ENCODE data around the gene PPDPF. TPM values are rescaled to one million over a fixed set of nuclear protein-coding genes. Genes with fewer than 3 reads are reported as not detected.

Gene PPDPF
- polyA plus RNA-seq, 1 donor (not counting 4 experiments of a cell fraction or from before 2014, with no cell fraction given) = 8.8 TPM

DNA sequence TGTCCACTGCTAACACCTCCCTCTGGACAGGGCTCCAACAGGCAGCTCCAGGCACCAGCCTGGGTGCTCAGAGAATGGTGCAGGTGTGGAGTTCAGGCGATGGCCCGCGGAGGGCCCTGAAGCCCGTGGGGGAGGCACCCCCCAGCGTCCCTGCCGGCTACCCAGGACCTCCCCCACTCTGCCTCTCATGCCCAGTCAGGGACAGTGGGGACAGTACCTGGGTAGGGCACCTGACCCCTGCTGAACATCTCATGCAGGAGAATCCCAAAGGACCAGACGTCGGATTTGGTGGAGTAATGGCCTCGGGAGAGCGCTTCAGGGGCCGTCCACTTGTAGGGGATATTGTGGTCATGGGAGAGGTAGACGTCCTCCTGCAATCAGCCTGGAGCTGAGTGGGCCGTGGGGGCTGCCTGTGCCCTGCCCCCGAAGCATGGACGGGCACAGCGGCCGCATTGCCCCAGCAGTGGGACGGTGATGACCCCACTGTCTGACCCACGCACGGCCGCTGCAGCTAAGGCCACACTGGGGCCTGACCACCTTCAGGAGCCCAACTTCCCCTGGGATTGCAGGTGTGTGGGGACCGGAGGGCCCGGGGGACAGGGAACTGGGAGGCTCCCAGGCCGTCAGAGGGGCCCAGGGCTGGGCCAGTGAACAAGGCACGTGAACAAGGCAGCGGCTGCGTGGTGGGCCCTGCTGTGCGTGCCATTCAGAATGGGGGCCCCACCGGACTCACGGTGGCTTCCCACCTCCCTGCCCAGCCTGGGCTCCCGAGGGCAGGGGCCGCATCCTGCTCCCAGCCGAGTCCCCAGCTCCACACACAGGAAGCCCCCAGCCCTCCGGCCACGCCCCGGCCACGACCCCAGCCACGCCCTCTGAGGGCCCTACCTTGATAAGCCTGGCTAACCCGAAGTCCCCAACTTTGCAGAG lies 9.6 kb downstream of the PPDPF start:
- no peak for FAIRE-seq
- TF ChIP-seq EZH2 (IDR thresholded peaks at IDR 0.05; ENCODE audit: low read length) = no peak
- TF ChIP-seq, protein P1, sequence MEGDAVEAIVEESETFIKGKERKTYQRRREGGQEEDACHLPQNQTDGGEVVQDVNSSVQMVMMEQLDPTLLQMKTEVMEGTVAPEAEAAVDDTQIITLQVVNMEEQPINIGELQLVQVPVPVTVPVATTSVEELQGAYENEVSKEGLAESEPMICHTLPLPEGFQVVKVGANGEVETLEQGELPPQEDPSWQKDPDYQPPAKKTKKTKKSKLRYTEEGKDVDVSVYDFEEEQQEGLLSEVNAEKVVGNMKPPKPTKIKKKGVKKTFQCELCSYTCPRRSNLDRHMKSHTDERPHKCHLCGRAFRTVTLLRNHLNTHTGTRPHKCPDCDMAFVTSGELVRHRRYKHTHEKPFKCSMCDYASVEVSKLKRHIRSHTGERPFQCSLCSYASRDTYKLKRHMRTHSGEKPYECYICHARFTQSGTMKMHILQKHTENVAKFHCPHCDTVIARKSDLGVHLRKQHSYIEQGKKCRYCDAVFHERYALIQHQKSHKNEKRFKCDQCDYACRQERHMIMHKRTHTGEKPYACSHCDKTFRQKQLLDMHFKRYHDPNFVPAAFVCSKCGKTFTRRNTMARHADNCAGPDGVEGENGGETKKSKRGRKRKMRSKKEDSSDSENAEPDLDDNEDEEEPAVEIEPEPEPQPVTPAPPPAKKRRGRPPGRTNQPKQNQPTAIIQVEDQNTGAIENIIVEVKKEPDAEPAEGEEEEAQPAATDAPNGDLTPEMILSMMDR (optimal IDR thresholded peaks at IDR 0.05 in 1 of 3, IDR thresholded peaks at IDR 0.05 in 1 of 3, conservative IDR thresholded peaks at IDR 0.05 in 1 of 3; ENCODE audit: extremely low read depth in 1 of 3, insufficient read depth in 2 of 3, low read length in 3 of 3) = no peak

DNA sequence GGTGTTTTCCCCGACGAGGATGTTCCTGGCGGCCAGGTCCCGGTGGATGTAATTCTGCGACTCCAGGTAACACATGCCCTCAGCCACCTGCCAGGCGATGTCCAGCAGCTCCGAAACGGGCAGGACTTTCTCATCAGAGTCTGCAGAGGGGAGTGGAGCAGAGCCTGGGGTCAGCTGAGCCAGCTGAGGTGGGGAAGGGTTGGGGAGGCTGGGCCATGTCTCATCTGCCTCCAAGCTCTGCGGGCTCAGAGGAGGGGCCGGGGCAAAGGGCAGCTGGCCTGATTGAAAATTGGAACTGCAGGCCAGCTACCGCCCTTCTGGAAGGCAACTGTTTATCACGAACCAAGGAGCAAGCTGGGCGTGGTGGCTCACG lies 10.2 kb downstream of the PPDPF start:
- no peak for DNase-seq (ENCODE audit: low read depth, low spot score)
- Histone ChIP-seq H3K9me3 (ENCODE audit: control insufficient read depth, low read depth, low read length) (no peaks in the 10 kb centered on the region), H3K27ac (ENCODE audit: control insufficient read depth, insufficient read depth, low read length) (no peak overlapping the region), H3K4me3 (ENCODE audit: control insufficient read depth in 2 of 3, extremely low read depth in 1 of 3, insufficient read depth in 2 of 3, low read depth in 1 of 3, low read length in 3 of 3) (no peak overlapping the region), H3K9me1 (ENCODE audit: control insufficient read depth, extremely low read depth, insufficient read depth, low read length) (no peaks in the 10 kb centered on the region), H3K4me1 (ENCODE audit: control insufficient read depth, extremely low read depth, insufficient read depth, low read length) (peaks cover 20% of the 10 kb centered on the region), H4K20me1 (ENCODE audit: control insufficient read depth, extremely low read depth, insufficient read depth, low read length) (peaks cover 7% of the 10 kb centered on the region), H3K4me2 (ENCODE audit: control insufficient read depth, extremely low read depth, insufficient read depth, low read depth, low read length) (no peak overlapping the region), H3K36me3 (ENCODE audit: control insufficient read depth in 2 of 2, extremely low read depth in 1 of 2, insufficient read depth in 2 of 2, low read length in 2 of 2) (peaks cover 12 to 23% of the 10 kb centered on the region in 2 experiments), H3K27me3 (ENCODE audit: control insufficient read depth, extremely low read depth, insufficient read depth, low read length) (no peaks in the 10 kb centered on the region), H3K79me2 (ENCODE audit: control insufficient read depth, insufficient read depth, low read length) (no peaks in the 10 kb centered on the region), H2AFZ (ENCODE audit: control insufficient read depth, low read length) (no peak overlapping the region), H3K9ac (ENCODE audit: control insufficient read depth, extremely low read depth, insufficient read depth, low read length) (no peak overlapping the region)
- dilution Hi-C loops (cut with MboI; ENCODE audit: extremely low pct_ligation_motif_present, low sequenced_read_pairs) = no loop called here
- FAIRE-seq = no peak
- TF ChIP-seq, protein P1 (optimal IDR thresholded peaks at IDR 0.05 in 1 of 3, IDR thresholded peaks at IDR 0.05 in 1 of 3, conservative IDR thresholded peaks at IDR 0.05 in 1 of 3; ENCODE audit: extremely low read depth in 1 of 3, insufficient read depth in 2 of 3, low read length in 3 of 3) = no peak
- no peak for TF ChIP-seq EZH2 (IDR thresholded peaks at IDR 0.05; ENCODE audit: low read length)

More for the DNA sequence above, 9.6 kb downstream of the PPDPF start:
- H3K36me3 ChIP-seq (ENCODE audit: control insufficient read depth in 2 of 2, extremely low read depth in 1 of 2, insufficient read depth in 2 of 2, low read length in 2 of 2) = peaks cover 12 to 23% of the 10 kb centered on the region in 2 experiments
- dilution Hi-C loops (cut with MboI; ENCODE audit: extremely low pct_ligation_motif_present, low sequenced_read_pairs) = no loop called here
- H3K27me3 ChIP-seq (ENCODE audit: control insufficient read depth, extremely low read depth, insufficient read depth, low read length) = no peaks in the 10 kb centered on the region
- H3K4me1 ChIP-seq (ENCODE audit: control insufficient read depth, extremely low read depth, insufficient read depth, low read length) = peaks cover 16% of the 10 kb centered on the region
- H3K9me3 ChIP-seq (ENCODE audit: control insufficient read depth, low read depth, low read length) = no peaks in the 10 kb centered on the region
- no peak overlapping the region for H3K27ac ChIP-seq (ENCODE audit: control insufficient read depth, insufficient read depth, low read length)
- no peak for DNase-seq (ENCODE audit: low read depth, low spot score)
- H2AFZ ChIP-seq (ENCODE audit: control insufficient read depth, low read length) = no peak overlapping the region
- peaks cover 7% of the 10 kb centered on the region for H4K20me1 ChIP-seq (ENCODE audit: control insufficient read depth, extremely low read depth, insufficient read depth, low read length)
- no peaks in the 10 kb centered on the region for H3K79me2 ChIP-seq (ENCODE audit: control insufficient read depth, insufficient read depth, low read length)
- no peak overlapping the region for H3K9ac ChIP-seq (ENCODE audit: control insufficient read depth, extremely low read depth, insufficient read depth, low read length)
- H3K4me3 ChIP-seq (ENCODE audit: control insufficient read depth in 2 of 3, extremely low read depth in 1 of 3, insufficient read depth in 2 of 3, low read depth in 1 of 3, low read length in 3 of 3) = no peak overlapping the region
- H3K9me1 ChIP-seq (ENCODE audit: control insufficient read depth, extremely low read depth, insufficient read depth, low read length) = no peaks in the 10 kb centered on the region
- no peak overlapping the region for H3K4me2 ChIP-seq (ENCODE audit: control insufficient read depth, extremely low read depth, insufficient read depth, low read depth, low read length)
